H54 (cell line): ENCODE measurements around the gene RNLS.

Experiments
- DNase-seq: peaks from one replicate; pipeline ENCODE4 v3.0.0; 2011; ENCODE audit warnings: low spot score, mixed read lengths; ENCODE audit not compliant: insufficient read length
- FAIRE-seq: peaks from 3 replicates; lab custom pipeline; 2011; peaks lifted over from hg19 to GRCh38; lab: Jason Lieb, UNC
- POLR2A ChIP-seq: IDR thresholded peaks from 2 replicates; pipeline ENCODE4 v1.6.1; 2011; ENCODE audit warnings: low read depth, mild to moderate bottlenecking, low read length

Gene RNLS

GRCh38 chr10:88540351-88540750 is 42.8 kb downstream of the RNLS start:
- FAIRE-seq (no peak), DNase-seq (no peak)
- TF ChIP-seq POLR2A = no peak

- DNase-seq (no peak), FAIRE-seq (peak; percentile 64)
- TF ChIP-seq POLR2A = no peak
These were observed 45.1 kb downstream of the RNLS start for GRCh38 chr10:88538048-88538447.

DNA sequence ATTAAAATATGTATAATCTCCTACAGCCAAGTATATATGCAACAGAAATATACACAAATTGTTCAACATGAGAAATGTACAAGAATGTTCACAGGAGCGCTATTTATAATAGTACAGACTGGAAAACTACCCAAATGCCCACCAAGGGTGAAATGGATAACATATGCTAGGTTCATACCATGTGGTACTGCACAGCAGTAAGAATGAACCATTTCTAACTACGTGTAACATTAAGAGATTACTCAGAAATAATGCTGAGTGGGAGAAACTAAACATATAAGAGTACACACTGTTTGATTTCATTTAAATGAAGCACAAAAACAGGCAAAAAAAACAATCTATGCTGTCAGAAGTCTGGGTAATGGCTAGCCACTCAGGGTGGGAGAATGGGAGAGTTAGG is 45.8 kb downstream of the RNLS start:
- no peak for TF ChIP-seq POLR2A
- FAIRE-seq = peak; percentile 11

DNA sequence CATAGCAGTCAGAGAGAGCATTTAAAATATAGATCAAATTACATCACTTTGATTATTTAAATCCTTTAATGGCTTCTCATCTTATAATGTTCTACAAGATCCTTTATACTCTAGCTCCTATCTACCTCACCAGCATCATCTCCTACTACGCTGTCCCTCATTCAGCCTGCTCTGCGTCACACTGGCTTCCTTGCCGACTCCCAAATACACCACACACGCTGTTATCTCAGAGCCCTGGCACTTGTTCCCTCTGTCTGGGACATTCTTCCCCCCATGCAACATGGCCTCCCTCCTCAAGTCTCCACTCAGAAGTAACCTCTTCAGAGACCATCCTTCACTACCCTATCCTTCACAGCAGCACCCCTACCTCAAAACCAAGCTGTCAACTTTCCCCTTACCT is 46.7 kb downstream of the RNLS start:
- FAIRE-seq (no peak), DNase-seq (no peak)
- no peak for TF ChIP-seq POLR2A

More for the DNA sequence above, 45.8 kb downstream of the RNLS start:
- no peak for DNase-seq

- FAIRE-seq = no peak
- no peak for TF ChIP-seq POLR2A
- no peak for DNase-seq
These were observed 48.9 kb downstream of the RNLS start for GRCh38 chr10:88534072-88534665.

DNA sequence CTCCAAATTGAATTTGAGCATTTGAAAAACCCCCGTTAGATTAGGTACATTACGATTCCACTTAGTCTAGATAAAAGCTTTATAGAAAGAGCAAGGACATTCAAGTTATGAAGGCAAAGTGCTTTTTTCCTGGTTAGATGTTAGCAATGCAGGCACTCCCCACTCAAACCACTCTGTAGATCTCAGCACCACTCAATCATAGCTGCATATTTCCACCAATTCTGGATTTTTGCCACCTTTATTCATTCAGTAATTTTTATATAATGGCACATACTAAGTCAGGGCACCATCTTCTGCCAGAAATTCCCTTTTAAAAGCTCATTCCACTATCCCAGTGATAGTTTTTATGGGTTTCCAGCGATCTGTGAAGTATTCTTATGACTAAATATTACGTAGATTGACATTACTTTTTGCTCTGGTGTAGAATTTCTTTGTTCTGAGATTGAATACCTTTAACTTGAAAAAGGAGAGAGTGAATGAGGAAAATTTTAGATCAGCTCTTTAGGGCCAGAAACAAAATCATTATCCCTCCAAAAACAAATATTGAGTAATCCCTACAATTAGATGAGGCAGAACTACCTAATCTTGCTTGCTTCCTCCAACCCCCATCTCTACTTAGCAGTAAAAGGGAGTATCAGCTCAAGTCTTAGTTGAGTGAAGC is 51.6 kb downstream of the RNLS start:
- peak; percentile 69 for FAIRE-seq
- no peak for DNase-seq
- TF ChIP-seq POLR2A = no peak

- FAIRE-seq (no peak), DNase-seq (no peak)
- no peak for TF ChIP-seq POLR2A
These were observed 52.3 kb downstream of the RNLS start for GRCh38 chr10:88530629-88531391.

- no peak for TF ChIP-seq POLR2A
- DNase-seq = no peak
- FAIRE-seq = peak; percentile 90
These were observed 53.0 kb downstream of the RNLS start for GRCh38 chr10:88530093-88530492.

DNA sequence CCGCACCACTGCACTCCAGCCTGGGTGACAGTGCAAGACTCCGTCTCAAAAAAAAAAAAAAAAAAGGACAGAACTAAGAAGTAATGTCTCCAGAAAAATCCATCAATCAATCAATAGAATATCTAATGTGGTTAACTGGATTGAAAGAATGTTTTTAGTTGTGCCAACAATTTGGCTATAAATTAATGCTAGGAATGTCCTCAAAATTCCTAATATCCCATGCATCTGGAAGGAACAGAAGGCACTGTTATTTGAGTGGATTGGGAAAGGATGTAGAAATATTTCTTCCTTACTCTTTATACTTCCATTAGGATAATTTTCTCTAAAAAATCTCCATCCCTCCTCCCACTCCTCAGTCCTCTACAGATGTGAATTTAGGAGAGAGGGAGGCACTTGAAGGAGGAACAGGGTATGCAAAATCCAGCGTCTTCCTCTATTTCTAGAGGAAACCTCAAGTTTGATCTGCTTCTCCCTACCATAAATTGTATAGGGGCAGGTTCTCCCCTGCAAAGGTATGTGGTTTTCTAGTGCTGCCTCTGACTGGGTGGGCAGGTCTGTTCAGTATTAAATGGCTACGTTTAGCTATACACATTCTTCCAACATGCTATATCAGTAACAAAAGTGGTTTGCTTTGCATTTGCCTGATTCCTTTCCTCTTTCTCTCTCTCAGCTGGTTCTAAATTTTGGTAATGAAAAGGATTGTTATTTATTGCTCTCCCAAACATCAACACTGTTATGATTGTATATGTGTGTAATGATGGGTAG is 54.1 kb downstream of the RNLS start:
- TF ChIP-seq POLR2A = no peak
- DNase-seq (no peak), FAIRE-seq (no peak)

DNA sequence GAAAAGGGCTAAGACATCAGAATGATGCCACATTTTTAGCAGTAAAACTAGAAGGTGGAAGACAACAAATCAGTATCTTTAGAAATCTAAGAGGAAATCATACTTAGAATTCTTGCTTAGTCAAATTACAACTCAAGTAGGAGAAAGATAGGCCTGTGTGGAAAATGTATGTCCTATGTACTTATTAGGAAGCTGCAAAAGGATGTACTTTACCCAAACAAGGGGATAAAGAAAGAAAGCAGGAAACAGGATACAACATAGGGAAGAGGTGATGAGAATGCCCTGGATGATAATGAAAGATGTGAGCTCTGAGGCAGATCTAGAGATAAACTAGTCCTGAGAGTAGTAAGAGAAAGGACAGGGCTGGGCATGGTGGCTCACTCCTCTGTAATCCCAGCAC is 54.9 kb downstream of the RNLS start:
- TF ChIP-seq POLR2A = no peak
- FAIRE-seq = peak; percentile 85

GRCh38 chr10:88527245-88527644 is 55.9 kb downstream of the RNLS start:
- FAIRE-seq (no peak), DNase-seq (no peak)
- no peak for TF ChIP-seq POLR2A

More for the DNA sequence above, 54.9 kb downstream of the RNLS start:
- no peak for DNase-seq

DNA sequence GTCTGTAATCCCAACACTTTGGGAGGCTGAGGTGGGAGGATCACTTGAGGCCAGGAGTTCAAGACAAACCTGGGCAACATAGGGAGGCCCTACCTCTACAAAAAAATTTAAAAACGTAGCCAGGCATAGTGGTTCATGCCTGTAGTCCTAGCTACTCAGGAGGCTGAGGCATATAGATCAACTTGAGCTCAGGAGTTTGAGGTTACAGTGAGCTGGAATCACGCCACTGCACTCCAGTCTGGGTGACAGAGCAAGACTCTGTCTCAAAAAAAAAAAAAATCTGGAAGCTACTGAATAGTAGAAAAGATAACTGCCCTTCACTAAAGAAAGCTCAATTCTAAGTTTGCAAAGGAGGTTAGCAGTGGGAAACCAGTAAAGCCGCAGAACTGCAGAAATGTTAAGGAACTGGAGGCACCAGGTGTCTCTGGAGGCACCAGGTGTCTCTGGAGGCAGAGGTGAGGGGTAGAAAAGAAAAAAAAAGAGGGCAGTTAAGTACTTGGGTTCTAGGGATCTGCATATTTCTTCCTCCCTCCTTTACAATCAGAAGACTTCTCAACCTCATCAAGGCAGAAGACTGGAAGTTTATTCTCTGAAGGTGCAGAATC is 56.5 kb downstream of the RNLS start:
- FAIRE-seq (peak; percentile 78), DNase-seq (no peak)
- TF ChIP-seq POLR2A = no peak

GRCh38 chr10:88525371-88526069 is 57.6 kb downstream of the RNLS start:
- DNase-seq (peak; percentile 6), FAIRE-seq (peak; percentile 99)
- TF ChIP-seq POLR2A = no peak
